DMS 273 (cell line): Measurements from ENCODE around the gene TMEM129.

Experiments
- DNase-seq: peaks from one replicate; lab custom pipeline; 2025; ENCODE audit not compliant: unreplicated experiment; lab: John Stamatoyannopoulos, UW

The TMEM129 gene

GRCh38 chr4:1758306-1759121, 37.4 kb upstream of the TMEM129 start:
- peak; percentile 28 for DNase-seq

GRCh38 chr4:1757836-1758235, 36.7 kb upstream of the TMEM129 start:
- no peak for DNase-seq

GRCh38 chr4:1756893-1757779, 36.0 kb upstream of the TMEM129 start:
- no peak for DNase-seq

- DNase-seq = no peak
Observed at GRCh38 chr4:1756079-1756478, 35.0 kb upstream of the TMEM129 start.

GRCh38 chr4:1755297-1755696, 34.2 kb upstream of the TMEM129 start:
- no peak for DNase-seq

GRCh38 chr4:1754336-1754735, 33.2 kb upstream of the TMEM129 start:
- peak; percentile 77 for DNase-seq

- no peak for DNase-seq
Observed at GRCh38 chr4:1753697-1754311, 32.7 kb upstream of the TMEM129 start.

- DNase-seq = no peak
Observed at GRCh38 chr4:1753294-1753696, 32.2 kb upstream of the TMEM129 start.

GRCh38 chr4:1752284-1753041, 31.3 kb upstream of the TMEM129 start:
- DNase-seq = no peak

- no peak for DNase-seq
Observed at GRCh38 chr4:1751919-1752283, 30.8 kb upstream of the TMEM129 start.

- DNase-seq = no peak
Observed at GRCh38 chr4:1751155-1751918, 30.2 kb upstream of the TMEM129 start.

GRCh38 chr4:1750381-1751154, 29.4 kb upstream of the TMEM129 start:
- DNase-seq = no peak

- peak; percentile 33 for DNase-seq
Observed at GRCh38 chr4:1749826-1750225, 28.7 kb upstream of the TMEM129 start.

GRCh38 chr4:1749370-1749769, 28.2 kb upstream of the TMEM129 start:
- no peak for DNase-seq

GRCh38 chr4:1748465-1748995, 27.4 kb upstream of the TMEM129 start:
- DNase-seq = peak; percentile 91

GRCh38 chr4:1747603-1747967, 26.5 kb upstream of the TMEM129 start:
- DNase-seq = no peak

GRCh38 chr4:1746919-1747602, 25.9 kb upstream of the TMEM129 start:
- no peak for DNase-seq

GRCh38 chr4:1746265-1746691, 25.2 kb upstream of the TMEM129 start:
- peak; percentile 33 for DNase-seq

- DNase-seq = no peak
Observed at GRCh38 chr4:1745697-1746096, 24.6 kb upstream of the TMEM129 start.
